ENCODE data around the gene CST11.
A peak's percentile ranks its signal among the peaks of the same experiment; 100 is the strongest.

Gene CST11

GRCh38 chr20:23413862-23414422, 38.7 kb downstream of the CST11 start (continued):
- no peak for TF ChIP-seq ZSCAN30 (tag by site-specific recombination; IDR thresholded peaks at IDR 0.05)
- peak; percentile 52; the same call in 1 of the 2 replicates for TF ChIP-seq EGR2 (tag by site-specific recombination; IDR thresholded peaks at IDR 0.05; ENCODE audit: low read depth)
- TF ChIP-seq PBX3 (CRISPR knock-in tag; IDR thresholded peaks at IDR 0.05) = no peak
- TF ChIP-seq KLF8 (tag by site-specific recombination; IDR thresholded peaks at IDR 0.05) = no peak
- 0 out of 2 replicates have a peak, but pooled peaks have one; percentile 15 for TF ChIP-seq ZFHX2 (tag by site-specific recombination; conservative IDR thresholded peaks at IDR 0.05)
- TF ChIP-seq ZIC2 (tag by site-specific recombination; IDR thresholded peaks at IDR 0.05) = 0 out of 2 replicates have a peak, but pooled peaks have one; percentile 10
- TF ChIP-seq GLIS1 (tag by site-specific recombination; IDR thresholded peaks at IDR 0.05) = peak; percentile 19; the same call in 1 of the 2 replicates
- no peak for TF ChIP-seq HIC1 (tag by site-specific recombination; IDR thresholded peaks at IDR 0.05)
- no peak for TF ChIP-seq ZNF214 (tag by site-specific recombination; IDR thresholded peaks at IDR 0.05; ENCODE audit: borderline replicate concordance)
- no peak for TF ChIP-seq ZNF518A (tag by site-specific recombination; conservative IDR thresholded peaks at IDR 0.05; ENCODE audit: low read depth)
- no peak for TF ChIP-seq ZNF530 (tag by site-specific recombination; IDR thresholded peaks at IDR 0.05; ENCODE audit: low read depth)
- no peak for TF ChIP-seq ZNF248 (tag by site-specific recombination; IDR thresholded peaks at IDR 0.05)
- no peak for TF ChIP-seq PRDM1 (tag by site-specific recombination; IDR thresholded peaks at IDR 0.05)
- no peak for TF ChIP-seq ZNF677 (tag by site-specific recombination; IDR thresholded peaks at IDR 0.05)
- no peak for TF ChIP-seq KLF17 (tag by site-specific recombination; IDR thresholded peaks at IDR 0.05)
- peak; percentile 41; the same call in 1 of the 2 replicates for TF ChIP-seq OSR2 (tag by site-specific recombination; IDR thresholded peaks at IDR 0.05)

GRCh38 chr20:23412026-23412425, 40.6 kb downstream of the CST11 start:
- POLR2A ChIA-PET = no interaction called here
- Histone ChIP-seq H3K9me3 (ENCODE audit: control insufficient read depth, insufficient read depth, low read depth, low read length) (no peaks in the 10 kb centered on the region), H3K4me3 (ENCODE audit: low read depth, low read length) (no peak overlapping the region), H3K4me1 (ENCODE audit: control insufficient read depth, insufficient read depth, low read length) (peaks cover 13% of the 10 kb centered on the region; the same call in 1 of the 2 replicates), H3K27ac (ENCODE audit: extremely low read depth, low read depth, low read length) (no peak overlapping the region), H3K36me3 (ENCODE audit: control insufficient read depth in 2 of 2, insufficient read depth in 1 of 2, low read length in 2 of 2) (peaks cover 3 to 5% of the 10 kb centered on the region in 2 experiments; a peak in 2 of 3 replicates)
- CTCF ChIA-PET = interaction anchor here (1.1 kb wide), 1 partner anchor 35 kb away, joined by 3 read pairs; no protein-coding TSS in a partner anchor
- TF ChIP-seq ZBTB20 (tag by site-specific recombination; IDR thresholded peaks at IDR 0.05) (no peak), KLF10 (tag by site-specific recombination; IDR thresholded peaks at IDR 0.05) (no peak), HIC1 (tag by site-specific recombination; IDR thresholded peaks at IDR 0.05) (no peak), GFI1B (tag by site-specific recombination; IDR thresholded peaks at IDR 0.05) (no peak), GLI4 (tag by site-specific recombination; IDR thresholded peaks at IDR 0.05) (no peak), ZSCAN16 (tag by site-specific recombination; IDR thresholded peaks at IDR 0.05) (no peak), ZNF366 (tag by site-specific recombination; conservative IDR thresholded peaks at IDR 0.05) (no peak), ZNF146 (tag by site-specific recombination; IDR thresholded peaks at IDR 0.05) (no peak), ZNF202 (tag by site-specific recombination; IDR thresholded peaks at IDR 0.05; ENCODE audit: borderline replicate concordance) (no peak), ZNF10 (tag by site-specific recombination; IDR thresholded peaks at IDR 0.05) (no peak), ZNF133 (tag by site-specific recombination; IDR thresholded peaks at IDR 0.05) (no peak)

Measured in HEK293 (cell line).